ENCODE data around the gene PLBD1.

GRCh38 chr12:14558473-14558959 is 9.2 kb downstream of the PLBD1 start:
- TF ChIP-seq CTCF (IDR thresholded peaks at IDR 0.05) (no peak), POLR2AphosphoS5 (IDR thresholded peaks at IDR 0.05) (no peak)
